Activated CD4-positive, alpha-beta memory T cell treated with anti-CD3 and anti-CD28 coated beads for 36 hours (primary cell): ENCODE results near the gene HTR3B. TPM values are rescaled to one million over a fixed set of nuclear protein-coding genes. Genes with fewer than 3 reads are reported as not detected.

Experiments
- CTCF ChIA-PET: fragments of 350-600 bp; sonication (Branson Sonifier 250); formaldehyde crosslinking; loops from one replicate; lab custom pipeline; 2021; ENCODE audit warnings: antibody characterized with exemption, inconsistent platforms; lab: Charles Lee
- POLR2A ChIA-PET: fragments of 350-600 bp; sonication (Branson Sonifier 250); formaldehyde crosslinking; loops from one replicate; lab custom pipeline; 2021; ENCODE audit warnings: antibody characterized with exemption; lab: Charles Lee
- DNase-seq: peaks from one replicate; pipeline ENCODE4 v3.0.0-alpha.2; 2020
- H3K27ac Mint-ChIP-seq: one replicate; pipeline ENCODE4 v1.8.0; 2021; ENCODE audit warnings: mixed read lengths
- H3K27me3 Mint-ChIP-seq: one replicate; pipeline ENCODE4 v1.8.0; 2021; ENCODE audit warnings: mixed read lengths
- H3K36me3 Mint-ChIP-seq: one replicate; pipeline ENCODE4 v1.8.0; 2021; ENCODE audit warnings: mixed read lengths
- H3K4me1 Mint-ChIP-seq: one replicate; pipeline ENCODE4 v1.8.0; 2021; ENCODE audit warnings: low read depth, mixed read lengths
- H3K4me3 Mint-ChIP-seq: one replicate; pipeline ENCODE4 v1.8.0; 2021; ENCODE audit warnings: mild to moderate bottlenecking, mixed read lengths
- H3K9me3 Mint-ChIP-seq: one replicate; pipeline ENCODE4 v1.8.0; 2021; ENCODE audit warnings: mixed read lengths
- intact Hi-C: fragments of 100-400 bp; cut with micrococcal nuclease; formaldehyde crosslinking; loops from one replicate; pipeline ENCODE4 v1.15.1; 2023
- total RNA-seq, 2 experiments: library from RNA; stranded (reverse); gene quantifications; one replicate each; pipeline ENCODE4 v1.2.3, GENCODE V29; 2021

Gene HTR3B
- total RNA-seq, result not detected

GRCh38 chr11:113904379-113905101, at the start of gene HTR3B:
HTR3B (plus strand) TSS chr11:113904796; CDS start chr11:113904934, 138 bp downstream.
- H3K27ac Mint-ChIP-seq, result no peak within 1 kb of the TSS
- H3K4me1 Mint-ChIP-seq, result peaks cover 2% of the 10 kb centered on the region
- no peaks in the 10 kb centered on the region for H3K27me3 Mint-ChIP-seq
- H3K36me3 Mint-ChIP-seq, result no peaks in the 10 kb centered on the region
- ChIA-PET POLR2A (no interaction called here), CTCF (no interaction called here)
- no peaks in the 10 kb centered on the region for H3K9me3 Mint-ChIP-seq
- intact Hi-C loops, result no loop called here
- H3K4me3 Mint-ChIP-seq, result no peak within 1 kb of the TSS
- DNase-seq, result no peak

GRCh38 chr11:113855803-113856202, 48.8 kb upstream of the HTR3B start:
- no peak for DNase-seq
- Mint-ChIP-seq H3K9me3 (no peaks in the 10 kb centered on the region), H3K27ac (no peak overlapping the region), H3K36me3 (peaks cover 11% of the 10 kb centered on the region), H3K27me3 (no peaks in the 10 kb centered on the region), H3K4me3 (no peak overlapping the region), H3K4me1 (peaks cover 9% of the 10 kb centered on the region)
- ChIA-PET CTCF (no interaction called here), POLR2A (no interaction called here)
- intact Hi-C loops, result no loop called here

GRCh38 chr11:113856966-113857759, 47.4 kb upstream of the HTR3B start:
- ChIA-PET POLR2A (no interaction called here), CTCF (interaction anchor here (0.6 kb wide), 1 partner anchor 60 kb away, joined by 4 read pairs; no protein-coding TSS in a partner anchor)
- Mint-ChIP-seq H3K4me1 (peaks cover 11% of the 10 kb centered on the region), H3K36me3 (peaks cover 5% of the 10 kb centered on the region), H3K27me3 (no peaks in the 10 kb centered on the region), H3K9me3 (no peaks in the 10 kb centered on the region), H3K4me3 (no peak overlapping the region), H3K27ac (no peak overlapping the region)
- DNase-seq, result no peak
- intact Hi-C loops, result no loop called here

GRCh38 chr11:113859665-113860064, 44.9 kb upstream of the HTR3B start:
- H3K4me3 Mint-ChIP-seq, result no peak overlapping the region

GRCh38 chr11:113862435-113862834, 42.2 kb upstream of the HTR3B start:
- Mint-ChIP-seq H3K9me3 (no peaks in the 10 kb centered on the region), H3K4me3 (no peak overlapping the region), H3K27ac (peak overlapping the region; percentile 6), H3K4me1 (peaks cover 18% of the 10 kb centered on the region), H3K27me3 (no peaks in the 10 kb centered on the region), H3K36me3 (peaks cover 4% of the 10 kb centered on the region)
- intact Hi-C loops, result no loop called here
- ChIA-PET CTCF (interaction anchor here (0.7 to 1.2 kb wide), 2 partner anchors 25 to 34 kb away, joined by 4 to 5 read pairs; no protein-coding TSS in a partner anchor), POLR2A (no interaction called here)
- no peak for DNase-seq

More at GRCh38 chr11:113859665-113860064, 44.9 kb upstream of the HTR3B start:
- POLR2A ChIA-PET, result no interaction called here
- DNase-seq, result no peak
- Mint-ChIP-seq H3K4me1 (peaks cover 18% of the 10 kb centered on the region), H3K27me3 (no peaks in the 10 kb centered on the region), H3K27ac (no peak overlapping the region), H3K36me3 (no peaks in the 10 kb centered on the region), H3K9me3 (no peaks in the 10 kb centered on the region)
- intact Hi-C loops, result no loop called here
- CTCF ChIA-PET, result interaction anchor here (1.6 kb wide), 1 partner anchor 27 kb away, joined by 3 read pairs; no protein-coding TSS in a partner anchor

- Mint-ChIP-seq H3K4me1 (peaks cover 23% of the 10 kb centered on the region), H3K27me3 (no peaks in the 10 kb centered on the region), H3K9me3 (no peaks in the 10 kb centered on the region), H3K36me3 (peaks cover 4% of the 10 kb centered on the region), H3K4me3 (no peak overlapping the region), H3K27ac (no peak overlapping the region)
- POLR2A ChIA-PET, result no interaction called here
- no peak for DNase-seq
- CTCF ChIA-PET, result no interaction called here
- intact Hi-C loops, result no loop called here
Observed at GRCh38 chr11:113864410-113864809, 40.2 kb upstream of the HTR3B start.

GRCh38 chr11:113865873-113866272, 38.7 kb upstream of the HTR3B start:
- no peak overlapping the region for H3K4me3 Mint-ChIP-seq
- DNase-seq, result no peak
- H3K9me3 Mint-ChIP-seq, result no peaks in the 10 kb centered on the region
- ChIA-PET CTCF (no interaction called here), POLR2A (no interaction called here)
- intact Hi-C loops, result no loop called here
- peaks cover 4% of the 10 kb centered on the region for H3K36me3 Mint-ChIP-seq
- H3K4me1 Mint-ChIP-seq, result peaks cover 16% of the 10 kb centered on the region
- H3K27me3 Mint-ChIP-seq, result no peaks in the 10 kb centered on the region
- H3K27ac Mint-ChIP-seq, result no peak overlapping the region

- Mint-ChIP-seq H3K36me3 (peaks cover 4% of the 10 kb centered on the region), H3K27me3 (no peaks in the 10 kb centered on the region), H3K4me3 (no peak overlapping the region), H3K9me3 (no peaks in the 10 kb centered on the region), H3K27ac (no peak overlapping the region), H3K4me1 (peaks cover 12% of the 10 kb centered on the region)
- POLR2A ChIA-PET, result no interaction called here
- CTCF ChIA-PET, result interaction anchor here (0.7 to 1.7 kb wide), 2 partner anchors 29 to 559 kb away, joined by 3 to 4 read pairs; no protein-coding TSS in a partner anchor
- no peak for DNase-seq
- intact Hi-C loops, result no loop called here
Observed at GRCh38 chr11:113867843-113868503, 36.6 kb upstream of the HTR3B start.

- ChIA-PET CTCF (no interaction called here), POLR2A (no interaction called here)
- no peaks in the 10 kb centered on the region for H3K27me3 Mint-ChIP-seq
- H3K4me3 Mint-ChIP-seq, result no peak overlapping the region
- H3K9me3 Mint-ChIP-seq, result no peaks in the 10 kb centered on the region
- H3K27ac Mint-ChIP-seq, result no peak overlapping the region
- H3K36me3 Mint-ChIP-seq, result peaks cover 7% of the 10 kb centered on the region
- H3K4me1 Mint-ChIP-seq, result peaks cover 27% of the 10 kb centered on the region
- intact Hi-C loops, result no loop called here
- DNase-seq, result no peak
Observed at GRCh38 chr11:113871336-113871735, 33.3 kb upstream of the HTR3B start.

- H3K27ac Mint-ChIP-seq, result no peak overlapping the region
- POLR2A ChIA-PET, result no interaction called here
- peak overlapping the region; percentile 18 for H3K4me3 Mint-ChIP-seq
Observed at GRCh38 chr11:113873236-113873626, 31.4 kb upstream of the HTR3B start.

GRCh38 chr11:113874096-113874495, 30.5 kb upstream of the HTR3B start:
- no peaks in the 10 kb centered on the region for H3K27me3 Mint-ChIP-seq
- ChIA-PET CTCF (interaction anchor here (1.0 kb wide), 1 partner anchor 69 kb away, joined by 3 read pairs; no protein-coding TSS in a partner anchor), POLR2A (no interaction called here)
- peaks cover 3% of the 10 kb centered on the region for H3K36me3 Mint-ChIP-seq
- peak overlapping the region; percentile 82 for H3K4me3 Mint-ChIP-seq
- DNase-seq, result no peak
- intact Hi-C loops, result loop anchor here (2.0 kb wide), 1 partner anchor 559 kb away; the partner anchor contains the start of gene TTC12
- H3K9me3 Mint-ChIP-seq, result no peaks in the 10 kb centered on the region
- no peak overlapping the region for H3K27ac Mint-ChIP-seq
- peaks cover 32% of the 10 kb centered on the region for H3K4me1 Mint-ChIP-seq

More at GRCh38 chr11:113873236-113873626, 31.4 kb upstream of the HTR3B start:
- CTCF ChIA-PET, result no interaction called here
- Mint-ChIP-seq H3K9me3 (no peaks in the 10 kb centered on the region), H3K4me1 (peaks cover 32% of the 10 kb centered on the region), H3K27me3 (no peaks in the 10 kb centered on the region), H3K36me3 (peaks cover 3% of the 10 kb centered on the region)
- intact Hi-C loops, result no loop called here
- DNase-seq, result no peak
